Colonic mucosa (tissue), 4 donors: ENCODE data around the gene ANAPC2. TPM values are rescaled to one million over a fixed set of nuclear protein-coding genes. Genes with fewer than 3 reads are reported as not detected.

ENCODE experiments used
- DNase-seq: peaks from one replicate; pipeline ENCODE4 v3.0.0-alpha.2; 2020
- H3K27ac ChIP-seq: fragments of 200-600 bp; one replicate; pipeline ENCODE4 v1.8.0; 2021
- H3K27me3 ChIP-seq: fragments of 200-600 bp; one replicate; pipeline ENCODE4 v1.8.0; 2021
- H3K36me3 ChIP-seq: fragments of 200-600 bp; one replicate; pipeline ENCODE4 v1.8.0; 2021
- H3K4me1 ChIP-seq: fragments of 200-600 bp; one replicate; pipeline ENCODE4 v1.8.0; 2021; ENCODE audit warnings: mild to moderate bottlenecking
- H3K4me3 ChIP-seq: fragments of 200-600 bp; one replicate; pipeline ENCODE4 v1.8.0; 2021
- H3K9ac ChIP-seq, 2 donors: one replicate each; pipeline ENCODE4 v1.7.0; 2013; ENCODE audit warnings: control low read depth in 2 of 2, low read depth in 2 of 2, low read length in 2 of 2
- H3K9me3 ChIP-seq: fragments of 200-600 bp; one replicate; pipeline ENCODE4 v1.8.0; 2021
- CTCF ChIP-seq: fragments of 200-600 bp; IDR thresholded peaks from one replicate; pipeline ENCODE4 v1.8.0; 2022; ENCODE audit warnings: antibody characterized with exemption, mild to moderate bottlenecking
- intact Hi-C: fragments of 100-400 bp; cut with DNase I; formaldehyde crosslinking; loops from one replicate; pipeline ENCODE4 v1.14.1; 2022
- total RNA-seq, 2 donors: library from RNA; stranded (reverse); fragmentation: NEBNext Ultra II Directional in 1 of 2; extraction: Animal tissue kit (Norgen Biotek cat#: 25700) in 1 of 2; gene quantifications; one replicate each; pipeline ENCODE4 v1.2.1, GENCODE V29; 2021
- donor health status: healthy.
- donor health status: DM: no; HTN: no; CAD: no.
- donor health status: DM: no; HTN: no; CAD: no.

ANAPC2 gene
- total RNA-seq, 2 donors from 2014 or later, result 33.8 to 67.8 TPM

- Histone ChIP-seq H3K9ac (no peak overlapping the region), H3K27ac (no peak overlapping the region), H3K4me3 (no peak overlapping the region), H3K36me3 (peaks cover 3% of the 10 kb centered on the region), H3K4me1 (peaks cover 36% of the 10 kb centered on the region), H3K9me3 (no peaks in the 10 kb centered on the region), H3K27me3 (no peaks in the 10 kb centered on the region)
- no peak for DNase-seq
- no peak for TF ChIP-seq CTCF
- intact Hi-C loops, result loop anchor here (5.0 kb wide), 1 partner anchor 41 kb away; the partner anchor contains the start of genes CYSRT1 and RNF224
Measured at GRCh38 chr9:137185921-137186320, 2.4 kb downstream of the ANAPC2 start.

GRCh38 chr9:137184881-137185660 lies 3.3 kb downstream of the ANAPC2 start:
- H3K9ac ChIP-seq, result no peak overlapping the region
- H3K4me3 ChIP-seq, result no peak overlapping the region
- no peak overlapping the region for H3K27ac ChIP-seq
- peaks cover 3% of the 10 kb centered on the region for H3K36me3 ChIP-seq
- DNase-seq, result no peak
- H3K9me3 ChIP-seq, result no peaks in the 10 kb centered on the region
- no peaks in the 10 kb centered on the region for H3K27me3 ChIP-seq
- peaks cover 28% of the 10 kb centered on the region for H3K4me1 ChIP-seq
- intact Hi-C loops, result loop anchor here (5.0 kb wide), 1 partner anchor 42 kb away; the partner anchor contains the start of genes CYSRT1 and RNF224
- TF ChIP-seq CTCF, result no peak

- TF ChIP-seq CTCF, result no peak
- Histone ChIP-seq H3K27me3 (no peaks in the 10 kb centered on the region), H3K9ac (no peak overlapping the region), H3K27ac (no peak overlapping the region), H3K9me3 (no peaks in the 10 kb centered on the region), H3K4me3 (no peak overlapping the region), H3K36me3 (peaks cover 3% of the 10 kb centered on the region), H3K4me1 (peaks cover 18% of the 10 kb centered on the region)
- no peak for DNase-seq
- intact Hi-C loops, result no loop called here
Measured at GRCh38 chr9:137183980-137184595, 4.3 kb downstream of the ANAPC2 start.

- Histone ChIP-seq H3K9me3 (no peaks in the 10 kb centered on the region), H3K27me3 (no peaks in the 10 kb centered on the region), H3K27ac (no peak overlapping the region), H3K4me3 (no peak overlapping the region), H3K9ac (no peak overlapping the region), H3K4me1 (peaks cover 16% of the 10 kb centered on the region), H3K36me3 (peaks cover 3% of the 10 kb centered on the region)
- no peak for TF ChIP-seq CTCF
- no peak for DNase-seq
- intact Hi-C loops, result no loop called here
Measured at GRCh38 chr9:137182836-137183235, 5.5 kb downstream of the ANAPC2 start.

GRCh38 chr9:137181680-137182079 lies 6.7 kb downstream of the ANAPC2 start:
- Histone ChIP-seq H3K4me3 (no peak overlapping the region), H3K4me1 (peaks cover 8% of the 10 kb centered on the region), H3K9ac (no peak overlapping the region), H3K9me3 (no peaks in the 10 kb centered on the region), H3K27ac (no peak overlapping the region), H3K36me3 (peaks cover 3% of the 10 kb centered on the region), H3K27me3 (no peaks in the 10 kb centered on the region)
- intact Hi-C loops, result no loop called here
- DNase-seq, result no peak
- TF ChIP-seq CTCF, result no peak
